ENCODE data around the gene CCDC3.

CCDC3 gene

GRCh38 chr10:12905067-12905466, 96.4 kb downstream of the CCDC3 start:
- TF ChIP-seq ZBTB7A (IDR thresholded peaks at IDR 0.05; ENCODE audit: low read depth) (no peak), NFIC (IDR thresholded peaks at IDR 0.05) (no peak), TCF12 (IDR thresholded peaks at IDR 0.05; ENCODE audit: low read depth) (no peak), TEAD4 (IDR thresholded peaks at IDR 0.05) (no peak), MAX (IDR thresholded peaks at IDR 0.05) (no peak), EGR1 (IDR thresholded peaks at IDR 0.05) (no peak)

GRCh38 chr10:12902851-12903358, 98.6 kb downstream of the CCDC3 start:
- no peak for TF ChIP-seq NFIC (IDR thresholded peaks at IDR 0.05)
- TF ChIP-seq TAF1 (IDR thresholded peaks at IDR 0.05; ENCODE audit: low read depth), result no peak
- TF ChIP-seq EP300 (IDR thresholded peaks at IDR 0.05; ENCODE audit: borderline replicate concordance), result no peak
- no peak for TF ChIP-seq USF1 (IDR thresholded peaks at IDR 0.05)
- no peak for TF ChIP-seq ZBTB7A (IDR thresholded peaks at IDR 0.05; ENCODE audit: low read depth)

GRCh38 chr10:12902135-12902572, 99.4 kb downstream of the CCDC3 start:
- TF ChIP-seq ZBTB7A (IDR thresholded peaks at IDR 0.05; ENCODE audit: low read depth) (no peak), FOXM1 (IDR thresholded peaks at IDR 0.05; ENCODE audit: borderline replicate concordance, low read depth) (no peak), NFIC (IDR thresholded peaks at IDR 0.05) (no peak), EGR1 (IDR thresholded peaks at IDR 0.05) (no peak), USF1 (IDR thresholded peaks at IDR 0.05) (no peak), REST (IDR thresholded peaks at IDR 0.05; ENCODE audit: low read depth) (no peak), CREB1 (IDR thresholded peaks at IDR 0.05; ENCODE audit: low read depth) (no peak), RAD21 (IDR thresholded peaks at IDR 0.05; ENCODE audit: low read depth) (peak; percentile 77)

GRCh38 chr10:12899546-12899945, 102.0 kb downstream of the CCDC3 start:
- no peak for TF ChIP-seq NFIC (IDR thresholded peaks at IDR 0.05)

- no peak for TF ChIP-seq CEBPB (IDR thresholded peaks at IDR 0.05)
These were observed 103.2 kb downstream of the CCDC3 start for GRCh38 chr10:12898271-12898670.

- TF ChIP-seq EP300 (IDR thresholded peaks at IDR 0.05; ENCODE audit: borderline replicate concordance), result no peak
- TF ChIP-seq USF1 (IDR thresholded peaks at IDR 0.05), result no peak
- TF ChIP-seq RAD21 (IDR thresholded peaks at IDR 0.05; ENCODE audit: low read depth), result no peak
- no peak for TF ChIP-seq EGR1 (IDR thresholded peaks at IDR 0.05)
- TF ChIP-seq TAF1 (IDR thresholded peaks at IDR 0.05; ENCODE audit: low read depth), result no peak
- TF ChIP-seq CEBPB (IDR thresholded peaks at IDR 0.05), result no peak
- TF ChIP-seq MAX (IDR thresholded peaks at IDR 0.05), result no peak
- TF ChIP-seq CREB1 (IDR thresholded peaks at IDR 0.05; ENCODE audit: low read depth), result no peak
- TF ChIP-seq FOXM1 (IDR thresholded peaks at IDR 0.05; ENCODE audit: borderline replicate concordance, low read depth), result no peak
- TF ChIP-seq TCF12 (IDR thresholded peaks at IDR 0.05; ENCODE audit: low read depth), result no peak
- no peak for TF ChIP-seq NFIC (IDR thresholded peaks at IDR 0.05)
These were observed 104.2 kb downstream of the CCDC3 start for GRCh38 chr10:12897278-12897677.

GRCh38 chr10:12896251-12896650, 105.3 kb downstream of the CCDC3 start:
- no peak for TF ChIP-seq CEBPB (IDR thresholded peaks at IDR 0.05)
- no peak for TF ChIP-seq RAD21 (IDR thresholded peaks at IDR 0.05; ENCODE audit: low read depth)
- TF ChIP-seq EP300 (IDR thresholded peaks at IDR 0.05; ENCODE audit: borderline replicate concordance), result no peak

GRCh38 chr10:12892924-12893323, 108.6 kb downstream of the CCDC3 start:
- TF ChIP-seq TAF1 (IDR thresholded peaks at IDR 0.05; ENCODE audit: low read depth) (no peak), TCF12 (IDR thresholded peaks at IDR 0.05; ENCODE audit: low read depth) (no peak), NFIC (IDR thresholded peaks at IDR 0.05) (no peak)

- TF ChIP-seq CEBPB (IDR thresholded peaks at IDR 0.05) (no peak), REST (IDR thresholded peaks at IDR 0.05; ENCODE audit: low read depth) (no peak), RAD21 (IDR thresholded peaks at IDR 0.05; ENCODE audit: low read depth) (no peak), EP300 (IDR thresholded peaks at IDR 0.05; ENCODE audit: borderline replicate concordance) (no peak)
These were observed 110.6 kb downstream of the CCDC3 start for GRCh38 chr10:12890958-12891357.

Measured in Ishikawa (cell line).